ENCODE data around the gene CMC2.

CMC2 gene

GRCh38 chr16:80971819-80972218 lies 34.9 kb downstream of the CMC2 start:
- DNase-seq: no peak

DNA sequence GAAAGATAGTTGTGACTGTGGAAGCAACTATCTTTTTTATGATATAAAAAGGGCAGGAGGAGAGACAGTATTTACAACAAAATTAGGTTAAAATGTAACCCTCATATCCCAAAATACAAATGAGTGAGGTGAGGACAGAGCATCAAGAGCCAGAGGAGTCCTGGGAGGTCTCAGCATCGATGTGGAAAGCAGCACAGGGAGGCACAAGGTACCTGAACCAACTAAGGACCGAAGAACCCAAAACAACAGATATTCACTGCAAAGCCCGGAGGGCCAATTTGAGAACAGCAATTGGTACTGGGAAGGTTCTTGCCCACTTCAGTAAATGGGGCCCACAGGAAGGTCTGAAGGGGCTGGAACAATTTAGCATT lies 37.6 kb downstream of the CMC2 start:
- no peak for DNase-seq

- no peak for DNase-seq
Measured at GRCh38 chr16:80968386-80969113, 38.1 kb downstream of the CMC2 start.

- DNase-seq: no peak
Measured at GRCh38 chr16:80966617-80967016, 40.1 kb downstream of the CMC2 start.

DNA sequence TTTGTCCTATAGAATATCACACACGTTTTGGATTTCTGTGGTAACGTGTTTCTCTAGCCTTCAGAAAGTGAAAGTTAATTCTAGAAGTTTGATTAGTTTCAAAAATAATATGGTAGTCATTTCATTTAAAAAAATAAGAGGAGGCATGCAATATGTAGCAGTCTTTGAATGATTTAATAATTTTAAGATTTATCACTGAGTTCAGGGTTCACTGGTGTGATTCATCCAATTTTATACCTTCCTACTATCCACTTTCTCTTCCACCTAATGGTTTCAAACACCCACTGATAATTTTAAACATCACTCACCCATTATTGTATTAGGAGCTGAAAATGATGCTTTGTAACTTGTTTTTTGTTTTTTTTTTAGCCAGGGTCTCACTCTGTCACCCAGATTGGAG lies 42.3 kb downstream of the CMC2 start:
- no peak for DNase-seq

DNA sequence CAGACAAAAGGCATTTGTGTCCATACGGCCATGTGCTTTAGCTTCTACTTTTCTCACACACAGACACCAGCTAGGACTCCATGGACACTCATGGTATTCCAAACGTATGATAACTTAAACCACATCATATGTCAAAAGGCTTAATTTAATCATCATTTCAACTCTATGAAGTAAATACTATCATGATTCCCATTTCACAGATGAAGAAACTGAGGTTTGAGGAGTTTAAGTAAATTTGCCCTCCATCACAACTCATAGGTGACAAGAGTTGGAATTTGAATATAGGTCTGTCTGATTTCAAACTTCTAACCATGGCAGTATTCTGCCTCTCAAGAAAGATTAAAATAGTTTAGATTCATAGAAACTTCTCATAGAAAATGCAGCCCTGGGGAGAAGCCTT lies 43.8 kb downstream of the CMC2 start:
- DNase-seq: no peak

DNA sequence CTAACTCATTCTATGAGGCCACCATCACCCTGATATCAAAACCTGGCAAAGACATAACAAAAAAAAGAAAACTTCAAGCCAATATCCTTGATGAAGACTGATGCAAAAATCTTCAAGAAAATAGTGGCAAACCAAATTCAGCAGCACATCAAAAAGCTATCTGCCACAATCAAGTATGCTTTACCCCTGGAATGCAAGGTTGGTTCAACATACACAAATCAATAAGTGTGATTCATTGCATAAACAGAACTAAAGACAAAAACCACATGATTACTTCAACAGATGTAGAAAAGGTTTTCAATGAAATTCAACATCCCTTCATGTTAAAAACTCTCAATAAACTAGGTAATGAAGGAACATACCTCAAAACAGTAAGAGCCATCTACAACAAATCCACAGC lies 48.4 kb downstream of the CMC2 start:
- no peak for DNase-seq

GRCh38 chr16:80954985-80955384 lies 51.7 kb downstream of the CMC2 start:
- DNase-seq: no peak

DNA sequence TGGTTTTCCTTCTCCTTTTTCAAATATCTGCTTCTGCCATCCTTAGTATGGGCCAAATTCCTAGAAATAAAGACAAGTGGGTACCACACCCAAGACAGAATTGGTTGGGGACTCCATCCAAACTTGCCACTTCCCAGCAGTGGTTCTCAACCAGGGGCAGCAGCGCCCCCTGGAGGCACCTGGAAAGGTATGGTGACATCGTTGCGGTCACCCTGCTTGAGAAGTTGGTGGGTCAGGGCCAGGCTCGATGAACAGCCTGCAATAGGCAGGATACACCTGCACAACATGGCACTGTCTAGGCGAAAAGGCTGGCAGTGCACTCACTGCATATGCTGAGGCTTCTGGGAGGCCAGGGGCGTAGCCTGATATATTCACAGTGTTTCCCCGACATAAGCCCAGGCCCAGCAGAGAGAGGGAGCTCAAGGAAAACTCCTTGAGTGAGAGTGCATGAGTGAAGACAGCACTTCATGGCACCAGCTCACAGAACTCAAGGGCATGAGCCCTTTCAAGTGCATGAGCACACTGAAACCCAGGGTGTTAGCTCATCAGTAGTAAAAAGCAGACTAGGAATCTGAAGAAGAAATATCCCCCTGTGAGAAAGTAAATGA lies 57.7 kb downstream of the CMC2 start:
- DNase-seq: no peak

GRCh38 chr16:80947708-80948625 lies 58.7 kb downstream of the CMC2 start:
- DNase-seq: no peak

DNA sequence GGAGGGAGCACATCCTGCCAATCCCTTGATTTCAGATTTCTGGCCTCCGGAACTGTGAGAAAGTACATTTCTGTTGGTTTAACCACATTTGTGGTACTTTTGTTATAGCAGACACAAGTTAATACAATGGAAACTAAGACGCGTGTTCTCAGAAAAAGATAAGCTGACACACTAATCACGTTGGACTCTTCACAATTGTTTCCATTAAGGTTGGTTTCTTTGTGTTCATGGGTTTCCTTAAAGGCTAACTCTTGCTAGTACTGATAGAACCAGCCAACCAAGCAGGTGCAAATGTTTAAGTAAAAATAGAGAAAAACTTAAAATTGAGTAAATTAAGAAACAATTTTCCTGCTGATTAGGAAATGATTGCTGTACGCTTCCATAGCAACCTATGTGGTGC lies 59.4 kb downstream of the CMC2 start:
- DNase-seq: no peak

GRCh38 chr16:80946481-80946880 lies 60.2 kb downstream of the CMC2 start:
- no peak for DNase-seq

- DNase-seq: no peak
Measured at GRCh38 chr16:80940069-80940856, 66.4 kb downstream of the CMC2 start.

DNA sequence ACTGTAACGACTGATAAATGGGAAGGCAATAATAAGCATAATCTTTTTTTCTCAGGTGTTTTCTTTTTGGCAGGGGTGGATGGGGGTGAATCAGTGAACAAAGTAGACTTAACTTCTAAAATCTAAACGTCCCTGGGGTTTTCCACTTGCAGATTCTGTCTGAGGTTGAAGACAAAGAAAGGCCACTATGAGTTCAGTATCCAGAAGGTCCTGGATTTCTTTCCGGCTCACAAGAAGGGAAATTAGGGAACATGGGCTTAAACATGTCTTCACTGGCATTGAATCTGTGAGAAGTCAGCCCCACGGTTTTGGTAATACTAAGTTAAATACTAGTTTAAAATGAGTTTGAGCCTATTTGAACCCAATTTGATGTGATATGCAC lies 67.8 kb downstream of the CMC2 start:
- no peak for DNase-seq

DNA sequence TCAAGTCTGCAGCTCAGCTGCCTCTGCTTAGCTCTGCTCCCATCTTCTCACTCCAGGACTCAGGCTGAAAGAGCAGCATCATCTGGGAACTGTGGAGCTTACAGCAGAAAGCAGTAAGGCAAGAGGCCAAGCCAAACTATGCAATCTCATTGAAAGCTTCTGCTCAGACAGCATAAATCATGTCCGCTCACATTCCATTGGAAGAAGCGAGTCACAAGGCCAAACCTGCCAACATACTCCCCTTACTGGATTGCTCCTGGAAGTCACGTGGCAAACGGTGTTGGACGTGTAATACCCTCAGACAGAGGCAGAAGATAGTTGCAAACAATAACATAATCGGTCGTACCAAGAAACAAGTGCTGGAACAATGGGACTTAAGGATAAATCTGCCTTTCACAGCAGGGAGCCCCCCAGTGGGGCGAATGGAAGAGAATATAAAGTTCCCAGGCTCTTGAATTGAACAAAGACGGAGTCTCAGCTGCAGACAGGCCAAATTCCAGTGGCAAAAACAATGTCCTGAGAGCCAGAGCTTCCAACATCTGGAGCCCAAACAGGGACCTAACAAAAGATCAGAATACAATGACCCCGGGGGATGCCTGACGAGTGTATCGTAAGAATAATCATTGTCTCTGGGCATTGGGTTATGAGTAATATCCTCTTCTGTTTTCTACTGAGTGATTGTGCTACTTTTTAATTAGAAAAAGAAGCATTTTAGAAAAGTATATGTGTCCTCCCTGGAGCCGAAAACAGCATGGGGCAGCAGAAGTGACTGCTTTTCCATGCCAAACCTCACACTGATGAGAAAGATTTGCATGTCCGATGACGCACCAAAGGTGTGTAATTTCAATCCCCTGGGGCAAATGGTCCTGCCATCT lies 68.4 kb downstream of the CMC2 start:
- DNase-seq: no peak

- DNase-seq: no peak
Measured at GRCh38 chr16:80936410-80936809, 70.3 kb downstream of the CMC2 start.

DNA sequence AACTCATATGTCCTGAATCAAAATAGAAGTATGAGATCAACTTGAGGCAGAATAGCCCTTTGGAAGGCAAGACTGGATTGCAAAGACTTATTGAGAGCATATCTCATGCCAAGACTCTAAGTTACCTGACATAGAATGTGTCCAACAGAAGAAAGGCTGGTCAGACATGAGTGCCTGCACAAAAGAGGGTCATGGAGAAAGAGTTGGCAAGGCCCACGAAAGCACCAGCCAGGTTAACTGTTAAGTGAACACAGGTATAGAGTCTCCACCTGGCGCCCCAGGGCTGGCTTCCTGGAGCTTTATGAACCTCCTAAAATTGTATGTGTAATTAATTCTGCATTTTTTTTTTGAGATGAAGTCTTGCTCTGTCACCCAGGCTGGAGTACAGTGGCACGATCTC lies 71.0 kb downstream of the CMC2 start:
- DNase-seq: no peak

DNA sequence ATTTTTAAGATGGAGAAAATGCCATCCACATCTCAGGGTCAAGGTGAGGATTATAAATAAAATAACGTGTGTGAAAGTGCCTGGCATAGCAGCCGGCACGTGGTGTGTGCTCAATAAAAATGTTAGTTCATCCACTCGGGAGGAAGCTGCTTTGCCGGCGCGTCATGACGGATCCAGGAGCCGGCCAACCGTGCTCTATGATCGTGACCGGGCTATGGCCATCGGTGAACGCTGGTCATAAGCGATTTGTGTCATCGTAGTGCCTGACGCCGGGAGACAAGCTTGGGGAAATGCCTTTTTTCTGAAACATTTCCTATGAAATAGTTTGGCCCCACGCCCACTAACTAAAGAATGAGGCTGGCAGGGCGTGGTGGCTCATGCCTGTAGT lies 74.0 kb downstream of the CMC2 start:
- DNase-seq: no peak

- DNase-seq: no peak
Measured at GRCh38 chr16:80931801-80932707, 74.6 kb downstream of the CMC2 start.

DNA sequence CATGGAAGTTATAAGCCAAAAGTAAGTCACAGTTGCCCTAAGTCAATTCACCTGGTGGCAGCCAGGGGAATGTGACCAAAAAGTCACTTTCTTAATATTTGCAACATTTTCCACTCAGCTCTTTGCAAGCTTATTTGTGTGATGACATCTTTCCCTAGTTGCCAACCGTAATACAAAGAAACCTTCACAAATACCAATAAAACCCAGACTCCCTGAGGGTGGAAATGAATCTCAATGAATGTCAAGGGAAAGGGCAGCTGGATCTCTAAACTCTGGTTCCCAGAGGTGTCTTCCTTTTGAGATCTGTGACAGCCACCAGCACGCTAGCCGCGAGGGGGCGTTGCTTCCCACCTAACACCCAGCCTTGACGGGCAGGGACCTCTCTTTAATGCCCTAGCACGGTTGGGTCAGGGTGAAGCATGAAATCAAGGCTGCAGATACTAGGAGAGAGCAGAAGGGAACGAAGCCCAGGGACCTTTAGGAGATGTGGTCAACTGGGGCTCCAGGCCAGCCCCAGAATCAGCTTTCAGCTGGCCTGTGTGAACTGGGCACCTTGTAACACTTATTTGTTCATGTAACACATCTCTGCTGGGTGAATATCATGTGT lies 82.2 kb downstream of the CMC2 start:
- DNase-seq: no peak

DNA sequence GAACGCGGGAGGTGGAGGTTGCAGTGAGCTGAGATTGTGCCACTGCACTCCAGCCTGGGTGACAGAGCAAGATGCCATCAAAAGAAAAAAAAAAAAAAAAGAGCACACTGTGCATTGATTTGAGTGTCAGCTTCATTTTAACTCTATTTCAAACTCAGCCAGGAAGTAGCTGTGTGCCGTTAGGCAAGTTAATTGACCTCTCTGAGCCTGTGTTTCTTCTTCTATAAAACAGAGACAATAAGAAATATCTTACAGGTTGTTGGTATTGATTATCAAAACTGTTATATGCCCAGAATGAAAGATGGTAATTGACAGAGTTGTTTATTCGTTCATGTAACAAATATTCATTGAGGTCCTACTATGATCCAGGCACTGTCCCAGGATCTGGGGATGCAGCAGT lies 83.3 kb downstream of the CMC2 start:
- no peak for DNase-seq
